Left lung (tissue), 10 donors: ENCODE measurements around the gene EVL. TPM values are rescaled to one million over a fixed set of nuclear protein-coding genes. Genes with fewer than 3 reads are reported as not detected.

Experiments
- ATAC-seq: fragments of 200-7000 bp; cut with Tn5 transposase; one replicate; pipeline ENCODE4 v1.9.1; 2020; ENCODE audit warnings: moderate library complexity
- DNase-seq, 4 donors: peaks; one replicate each; pipeline ENCODE4 v3.0.0-alpha.2; 2013 to 2020
- H3K27ac ChIP-seq, 2 donors: fragments of 200-600 bp; sonication (generic) in 1 of 2; one replicate each; pipeline versions ENCODE4 v1.5.0 to v1.8.0; 2020 to 2021
- H3K27me3 ChIP-seq, 2 donors: fragments of 200-600 bp; sonication (generic) in 1 of 2; one replicate each; pipeline versions ENCODE4 v1.5.0 to v1.8.0; 2020 to 2021
- H3K36me3 ChIP-seq, 2 donors: fragments of 200-600 bp; sonication (generic) in 1 of 2; one replicate each; pipeline versions ENCODE4 v1.5.0 to v1.8.0; 2020 to 2021
- H3K4me1 ChIP-seq, 2 donors: fragments of 200-600 bp; one replicate each; pipeline ENCODE4 v1.8.0; 2021
- H3K4me3 ChIP-seq, 2 donors: fragments of 200-600 bp; sonication (generic) in 1 of 2; one replicate each; pipeline versions ENCODE4 v1.5.0 to v1.8.0; 2020 to 2021; ENCODE audit warnings: mild to moderate bottlenecking in 1 of 2
- H3K9me3 ChIP-seq, 2 donors: fragments of 200-600 bp; sonication (generic) in 1 of 2; one replicate each; pipeline versions ENCODE4 v1.5.0 to v1.8.0; 2020 to 2021
- CTCF ChIP-seq, 2 donors: fragments of 200-600 bp; sonication (generic) in 1 of 2; IDR thresholded peaks; one replicate each; pipeline versions ENCODE4 v1.5.0 to v1.8.0; 2021; ENCODE audit warnings: antibody characterized with exemption in 2 of 2
- intact Hi-C, 2 donors: fragments of 100-400 bp; cut with DNase I; formaldehyde crosslinking; loops; one replicate each; pipeline versions ENCODE4 v1.11.2 to v1.14.2; 2022
- polyA plus RNA-seq, 6 donors: library from polyadenylated mRNA; unstranded; fragments of 120-200 nt; gene quantifications; one replicate each; pipeline ENCODE4 v1.2.1, GENCODE V29; 2013; ENCODE audit not compliant: insufficient read length in 6 of 6
- total RNA-seq, 2 donors: library from RNA; stranded (reverse); fragmentation: NEBNext Ultra II Directional; extraction: Animal tissue kit (Norgen Biotek cat#: 25700); gene quantifications; one replicate each; pipeline ENCODE4 v1.2.1, GENCODE V29; 2021
- donor health status: DM: no; HTN: yes; CAD: no.
- donor health status: DM: no; HTN: no; CAD: no.

The EVL gene
- total and polyA plus RNA-seq, 8 donors = 60.2 to 264 (median 197) TPM

- TF ChIP-seq CTCF (IDR thresholded peaks at IDR 0.05) = no peak
- Histone ChIP-seq H3K9me3 (no peaks in the 10 kb centered on the region), H3K36me3 (peaks cover 0 to 8% of the 10 kb centered on the region in 2 donors), H3K4me1 (peaks cover 4 to 49% of the 10 kb centered on the region in 2 donors), H3K27ac (no peak overlapping the region), H3K27me3 (no peaks in the 10 kb centered on the region), H3K4me3 (no peak overlapping the region)
- ATAC-seq (no peak), DNase-seq (no peak)
- intact Hi-C loops = no loop called here
Measured at GRCh38 chr14:100147691-100148464, 82.7 kb downstream of the EVL start.

GRCh38 chr14:100148837-100149731 lies 83.9 kb downstream of the EVL start:
- H3K9me3 ChIP-seq = no peaks in the 10 kb centered on the region
- peaks cover 4 to 43% of the 10 kb centered on the region in 2 donors for H3K4me1 ChIP-seq
- H3K27me3 ChIP-seq = no peaks in the 10 kb centered on the region
- DNase-seq (peak in 1 of 4 donors; percentile 79), ATAC-seq (no peak)
- H3K27ac ChIP-seq = no peak overlapping the region
- H3K4me3 ChIP-seq = no peak overlapping the region
- intact Hi-C loops = no loop called here
- TF ChIP-seq CTCF (IDR thresholded peaks at IDR 0.05) = no peak
- peaks cover 0 to under 1% of the 10 kb centered on the region in 2 donors for H3K36me3 ChIP-seq

GRCh38 chr14:100149851-100150611 lies 84.8 kb downstream of the EVL start:
- H3K4me3 ChIP-seq = no peak overlapping the region
- intact Hi-C loops = no loop called here
- ATAC-seq = peak; percentile 76
- H3K4me1 ChIP-seq = peaks cover 4 to 35% of the 10 kb centered on the region in 2 donors
- H3K27me3 ChIP-seq = no peaks in the 10 kb centered on the region
- DNase-seq = peak in 2 of 4 donors; percentile 48 to 78
- H3K27ac ChIP-seq = no peak overlapping the region
- no peak for TF ChIP-seq CTCF (IDR thresholded peaks at IDR 0.05)
- H3K36me3 ChIP-seq = no peaks in the 10 kb centered on the region
- H3K9me3 ChIP-seq = peaks cover 0 to 7% of the 10 kb centered on the region in 2 donors

GRCh38 chr14:100150932-100151587 lies 85.8 kb downstream of the EVL start:
- Histone ChIP-seq H3K36me3 (no peaks in the 10 kb centered on the region), H3K27me3 (no peaks in the 10 kb centered on the region), H3K4me3 (no peak overlapping the region), H3K9me3 (peaks cover 0 to 9% of the 10 kb centered on the region in 2 donors), H3K27ac (no peak overlapping the region), H3K4me1 (peaks cover 4 to 28% of the 10 kb centered on the region in 2 donors)
- no peak for TF ChIP-seq CTCF (IDR thresholded peaks at IDR 0.05)
- intact Hi-C loops = no loop called here
- no peak for DNase-seq
- ATAC-seq = no peak
